ENCODE measurements around the gene NKD2. TPM values are rescaled to one million over a fixed set of nuclear protein-coding genes. Genes with fewer than 3 reads are reported as not detected.
A peak's percentile ranks its signal among the peaks of the same experiment; 100 is the strongest.

The NKD2 gene
- total RNA-seq, 1 experiment from 2014 or later, result 12.8 TPM

- ATAC-seq (no peak), DNase-seq (ENCODE audit: low spot score) (peak; percentile 8)
- ChIA-PET CTCF (interaction anchor here (0.8 to 2.1 kb wide), 5 partner anchors 10 to 108 kb away, joined by 3 to 6 read pairs (median 4); partner anchors contain the start of gene NKD2), POLR2A (no interaction called here)
- Mint-ChIP-seq H3K27ac (no peak overlapping the region), H3K27me3 (ENCODE audit: low read depth) (no peaks in the 10 kb centered on the region), H3K4me3 (no peak overlapping the region), H3K9me3 (peaks cover 5% of the 10 kb centered on the region; the same call in 1 of the 2 replicates), H3K36me3 (peaks cover 6% of the 10 kb centered on the region; the same call in 1 of the 2 replicates), H3K4me1 (no peaks in the 10 kb centered on the region)
- TF ChIP-seq NFATC4 (CRISPR knock-in tag; IDR thresholded peaks at IDR 0.05), result no peak
- no peak for TF ChIP-seq TCF7 (CRISPR knock-in tag; IDR thresholded peaks at IDR 0.05; ENCODE audit: low read depth)
- no peak for TF ChIP-seq RORB (CRISPR knock-in tag; IDR thresholded peaks at IDR 0.05)
- TF ChIP-seq JAZF1 (CRISPR knock-in tag; IDR thresholded peaks at IDR 0.05), result no peak
- no peak for TF ChIP-seq GTF2I (CRISPR knock-in tag; conservative IDR thresholded peaks at IDR 0.05)
- TF ChIP-seq NFE2L1 (CRISPR knock-in tag; IDR thresholded peaks at IDR 0.05), result no peak
- TF ChIP-seq ZNF423 (CRISPR knock-in tag; IDR thresholded peaks at IDR 0.05), result no peak
- no peak for TF ChIP-seq GRHL2 (CRISPR knock-in tag; IDR thresholded peaks at IDR 0.05; ENCODE audit: insufficient replicate concordance, severe bottlenecking)
Measured at GRCh38 chr5:1031306-1031959, 22.8 kb downstream of the NKD2 start.

GRCh38 chr5:1032011-1032410 is 23.4 kb downstream of the NKD2 start:
- no peaks in the 10 kb centered on the region for H3K4me1 Mint-ChIP-seq
- POLR2A ChIA-PET, result no interaction called here
- H3K27me3 Mint-ChIP-seq (ENCODE audit: low read depth), result no peaks in the 10 kb centered on the region
- H3K4me3 Mint-ChIP-seq, result no peak overlapping the region
- CTCF ChIA-PET, result interaction anchor here (0.8 to 2.1 kb wide), 5 partner anchors 11 to 108 kb away, joined by 3 to 6 read pairs (median 4); partner anchors contain the start of gene NKD2
- ATAC-seq (no peak), DNase-seq (ENCODE audit: low spot score) (peak; percentile 10)
- no peak overlapping the region for H3K27ac Mint-ChIP-seq
- TF ChIP-seq NR1H2 (CRISPR knock-in tag; IDR thresholded peaks at IDR 0.05) (no peak), ZNF423 (CRISPR knock-in tag; IDR thresholded peaks at IDR 0.05) (no peak), ATF6 (CRISPR knock-in tag; IDR thresholded peaks at IDR 0.05) (no peak), CDX4 (CRISPR knock-in tag; IDR thresholded peaks at IDR 0.05; ENCODE audit: borderline replicate concordance) (no peak), ZNF138 (CRISPR knock-in tag; conservative IDR thresholded peaks at IDR 0.05) (no peak), ZNF512 (CRISPR knock-in tag; IDR thresholded peaks at IDR 0.05; ENCODE audit: borderline replicate concordance) (no peak), IRF1 (CRISPR knock-in tag; IDR thresholded peaks at IDR 0.05) (no peak), USF1 (CRISPR knock-in tag; IDR thresholded peaks at IDR 0.05) (no peak), CREB1 (CRISPR knock-in tag; IDR thresholded peaks at IDR 0.05) (no peak), SOX15 (CRISPR knock-in tag; IDR thresholded peaks at IDR 0.05) (no peak), GTF2I (CRISPR knock-in tag; conservative IDR thresholded peaks at IDR 0.05) (no peak), E2F4 (CRISPR knock-in tag; IDR thresholded peaks at IDR 0.05; ENCODE audit: borderline replicate concordance, low read depth) (no peak), ETV6 (CRISPR knock-in tag; IDR thresholded peaks at IDR 0.05) (no peak), STAT6 (CRISPR knock-in tag; conservative IDR thresholded peaks at IDR 0.05; ENCODE audit: low read depth) (no peak), AR (CRISPR knock-in tag; IDR thresholded peaks at IDR 0.05) (no peak)
- peaks cover 6% of the 10 kb centered on the region; the same call in 1 of the 2 replicates for H3K36me3 Mint-ChIP-seq
- H3K9me3 Mint-ChIP-seq, result peaks cover 5% of the 10 kb centered on the region; the same call in 1 of the 2 replicates

Data from WTC11 (cell line).